HG02852 (cell line): ENCODE measurements around the gene HTR7.
"Not testable (repeated sequence)": the region's sequence is repeated elsewhere in the genome, so short reads cannot be mapped to it uniquely, and the experiment has no call there.

Source experiments
- ATAC-seq: cut with Tn5 transposase; IDR thresholded peaks from one replicate; pipeline ENCODE4 v1.9.1; 2021; ENCODE audit warnings: mild to moderate bottlenecking, moderate library complexity; ENCODE audit not compliant: unreplicated experiment

HTR7 gene

GRCh38 chr10:90857635-90858460 lies at the start of gene HTR7:
HTR7 (minus strand) TSS chr10:90858039; CDS start chr10:90857671, 368 bp downstream.
- peak; percentile 69 for ATAC-seq

DNA sequence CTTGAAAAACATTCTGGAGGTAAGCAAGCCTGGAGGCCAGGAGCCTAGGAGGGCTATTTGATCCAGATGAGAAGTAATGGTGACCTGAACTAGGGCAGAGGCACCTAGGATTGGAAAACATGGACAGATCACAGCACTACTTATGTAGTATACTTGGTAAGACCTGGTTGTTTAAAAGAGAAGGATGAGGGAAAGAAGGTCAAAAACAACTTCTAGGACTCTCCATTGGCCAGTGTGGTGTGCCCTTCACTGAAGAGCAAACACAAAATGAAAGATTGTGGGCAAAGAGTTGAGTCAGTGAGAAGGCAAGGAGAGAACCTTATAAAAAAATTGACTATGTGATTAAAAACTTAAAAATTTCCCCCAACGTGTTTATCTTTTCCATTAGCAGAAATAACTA lies 48.8 kb upstream of the HTR7 start:
- no peak for ATAC-seq

GRCh38 chr10:90905925-90906324 lies 48.1 kb upstream of the HTR7 start:
- no peak for ATAC-seq

- not testable (repeated sequence) for ATAC-seq
Observed at GRCh38 chr10:90896916-90897315, 39.1 kb upstream of the HTR7 start.

GRCh38 chr10:90893190-90893589 lies 35.4 kb upstream of the HTR7 start:
- ATAC-seq: no peak

- no peak for ATAC-seq
Observed at GRCh38 chr10:90890347-90890746, 32.5 kb upstream of the HTR7 start.

- ATAC-seq: no peak
Observed at GRCh38 chr10:90889636-90890035, 31.8 kb upstream of the HTR7 start.

DNA sequence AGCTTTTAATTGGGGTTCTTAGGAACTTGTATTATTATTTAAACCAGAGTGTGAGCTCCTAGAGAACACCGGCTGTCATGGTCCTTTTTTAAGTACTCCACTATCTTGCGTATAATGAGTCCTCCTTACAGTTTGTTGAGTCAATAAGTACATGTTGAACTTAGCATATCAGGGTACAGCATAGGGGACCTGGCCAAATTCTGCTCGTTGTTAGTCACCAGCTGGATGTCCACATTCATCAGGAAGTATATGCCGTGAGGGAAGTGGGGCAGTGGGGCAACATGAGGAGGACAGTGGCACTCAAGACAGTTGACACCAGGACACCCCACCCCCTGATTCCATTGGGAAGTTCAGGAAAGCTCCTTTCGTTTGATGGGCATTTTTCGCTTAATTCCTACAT lies 30.5 kb upstream of the HTR7 start:
- ATAC-seq: no peak

- ATAC-seq: no peak
Observed at GRCh38 chr10:90887555-90887954, 29.7 kb upstream of the HTR7 start.

DNA sequence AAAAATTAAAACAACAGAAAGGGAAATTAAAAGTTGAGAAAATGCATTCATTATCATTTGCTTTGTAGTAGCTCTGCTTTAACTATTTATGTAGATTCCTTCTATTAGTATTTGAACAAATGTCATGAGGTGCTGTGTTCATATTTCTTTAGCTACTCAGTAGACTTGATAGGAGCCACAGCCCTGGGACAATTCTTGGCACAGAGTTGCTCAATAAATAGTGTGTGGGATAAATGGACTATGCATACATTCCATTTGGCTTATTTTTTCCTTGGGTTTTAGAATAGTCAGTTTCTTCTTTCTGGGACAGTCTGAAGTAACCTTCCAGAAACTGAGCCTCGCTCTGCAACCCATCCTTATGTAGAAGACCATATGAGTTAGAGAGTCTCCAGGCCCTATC lies 27.3 kb upstream of the HTR7 start:
- no peak for ATAC-seq

DNA sequence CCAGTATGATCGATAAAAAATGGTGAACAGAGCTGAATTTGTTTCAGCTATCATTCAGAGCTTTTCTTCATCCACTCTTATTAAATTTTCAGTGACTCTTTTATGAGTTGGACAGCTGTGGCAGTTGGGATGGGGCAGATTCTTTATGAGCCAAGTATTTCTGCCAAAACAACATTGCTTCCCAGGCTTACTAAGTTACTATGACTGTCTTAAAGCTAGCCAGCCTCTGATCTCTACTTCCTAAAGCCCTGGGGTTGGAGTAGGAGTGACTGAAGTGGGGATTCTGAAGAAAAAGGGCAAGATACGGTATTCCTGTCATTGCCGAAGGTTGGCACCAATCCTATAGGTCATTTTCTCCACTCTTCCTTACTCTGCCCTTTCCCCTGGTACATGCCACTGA lies 26.6 kb upstream of the HTR7 start:
- no peak for ATAC-seq

- ATAC-seq: not testable (repeated sequence)
Observed at GRCh38 chr10:90880059-90880719, 22.4 kb upstream of the HTR7 start.

GRCh38 chr10:90879062-90879461 lies 21.2 kb upstream of the HTR7 start:
- ATAC-seq: no peak

DNA sequence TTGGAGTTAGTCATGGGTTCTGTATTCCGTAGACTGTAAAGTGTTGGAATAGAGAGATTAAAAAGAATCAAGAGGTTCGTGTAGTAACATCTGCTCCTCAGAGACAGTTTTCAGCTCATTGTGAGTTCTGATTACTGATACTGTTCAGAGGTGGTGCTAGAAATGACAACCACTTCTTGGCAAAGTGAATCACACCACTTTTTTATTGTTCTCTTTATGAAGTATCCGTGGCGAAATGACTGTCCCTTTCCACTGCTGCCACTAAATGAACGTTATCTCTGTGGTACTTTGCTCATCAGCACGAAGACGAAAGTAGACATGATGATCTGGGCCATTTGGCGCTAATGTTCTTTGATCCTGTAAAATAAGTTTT lies 14.8 kb upstream of the HTR7 start:
- ATAC-seq: peak; percentile 1

DNA sequence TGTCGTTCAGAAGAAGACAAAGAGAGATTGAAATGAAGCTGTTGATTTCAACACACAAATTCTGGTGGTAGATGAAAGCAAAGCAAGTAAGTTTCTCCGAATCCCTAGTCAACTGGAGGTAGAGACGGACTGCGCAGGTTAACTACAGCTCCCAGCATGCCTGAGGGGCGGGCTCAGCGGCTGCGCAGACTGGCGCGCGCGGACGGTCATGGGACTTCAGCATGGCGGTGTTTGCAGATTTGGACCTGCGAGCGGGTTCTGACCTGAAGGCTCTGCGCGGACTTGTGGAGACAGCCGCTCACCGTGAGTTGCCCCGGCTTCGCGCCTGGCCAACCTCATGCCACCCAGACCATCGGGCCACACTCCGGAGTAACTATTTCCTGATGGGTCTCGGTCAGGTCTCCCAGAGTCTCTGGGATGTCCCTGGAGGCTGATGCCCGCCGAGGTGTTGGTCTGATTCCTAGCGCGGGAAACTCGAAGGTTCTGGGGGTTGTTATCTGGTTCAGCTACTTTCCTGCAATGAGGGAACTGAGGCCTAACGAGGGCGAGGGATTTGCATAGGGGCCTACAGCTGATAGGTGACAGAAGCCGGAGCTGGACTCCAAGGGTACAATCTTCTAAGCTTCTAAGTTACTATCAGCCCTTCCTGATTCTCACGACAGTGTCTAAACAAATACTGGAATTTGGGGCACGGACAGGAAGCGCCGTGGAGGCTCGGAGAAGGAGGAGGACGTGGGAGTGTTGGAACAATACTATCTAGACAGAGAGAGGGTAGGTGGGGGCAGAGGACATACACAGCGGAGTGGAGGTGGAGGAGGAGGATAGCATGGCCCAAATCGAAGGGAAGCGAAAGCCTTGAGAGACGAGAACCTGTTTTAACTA lies 14.2 kb upstream of the HTR7 start, which contains the start of gene RPP30:
TSS of gene RPP30 (plus strand) at position 209 of the 882 bp plus-strand sequence. CDS start at position 222, 13 bp downstream.
- ATAC-seq: peak; percentile 98

- ATAC-seq: peak; percentile 51
Observed at GRCh38 chr10:90871279-90871765, 13.5 kb upstream of the HTR7 start.

DNA sequence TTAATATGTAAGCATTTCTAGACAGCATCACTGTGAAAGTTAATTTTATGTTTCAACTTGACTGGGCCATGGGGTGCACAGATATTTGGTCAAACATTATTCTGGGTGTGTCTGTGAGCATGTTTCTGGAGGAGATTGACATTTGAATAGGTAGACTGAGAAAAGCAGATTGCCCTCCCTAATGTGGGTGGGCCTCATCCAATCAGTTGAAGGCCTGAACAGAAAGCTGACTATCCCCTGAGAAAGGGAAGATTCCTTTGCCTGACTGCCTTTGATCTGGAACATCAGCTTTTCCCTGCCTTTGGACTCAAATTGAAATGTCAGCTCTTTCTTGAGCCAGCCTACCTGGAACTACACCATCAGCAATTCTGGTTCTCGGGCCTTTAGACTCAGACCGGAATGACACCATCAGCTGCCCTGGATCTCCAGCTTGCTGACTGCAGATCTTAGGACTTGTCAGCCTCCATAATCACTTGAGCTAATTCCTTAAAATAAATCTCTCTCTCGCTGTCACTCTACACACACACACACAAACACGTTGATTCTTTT lies 8.3 kb upstream of the HTR7 start:
- ATAC-seq: no peak

- no peak for ATAC-seq
Observed at GRCh38 chr10:90865401-90865800, 7.6 kb upstream of the HTR7 start.

GRCh38 chr10:90862908-90863514 lies 5.2 kb upstream of the HTR7 start:
- no peak for ATAC-seq

GRCh38 chr10:90860790-90861189 lies 3.0 kb upstream of the HTR7 start:
- no peak for ATAC-seq
